Measurements from ENCODE around the gene RHBDL3.

- no peak for TF ChIP-seq CTCF (IDR thresholded peaks at IDR 0.05; ENCODE audit: insufficient read depth, low read length, poor library complexity, severe bottlenecking)
- no peak for TF ChIP-seq EZH2phosphoT487 (conservative IDR thresholded peaks at IDR 0.05; ENCODE audit: low read length)
Measured at GRCh38 chr17:32302860-32303649, 37.4 kb downstream of the RHBDL3 start.

Data from SU-DHL-6 (cell line).